B cell (primary cell): Measurements from ENCODE around the gene TPO.
"Not testable (repeated sequence)": the region's sequence is repeated elsewhere in the genome, so short reads cannot be mapped to it uniquely, and the experiment has no call there.

Source experiments
- CTCF ChIP-seq: fragments of 200-600 bp; IDR thresholded peaks from one replicate; pipeline ENCODE4 v1.8.0; 2022; ENCODE audit warnings: antibody characterized with exemption, mild to moderate bottlenecking
- EZH2 ChIP-seq: IDR thresholded peaks from 2 replicates; pipeline ENCODE4 v1.6.1; 2012; ENCODE audit warnings: borderline replicate concordance, low read depth, mild to moderate bottlenecking, moderate library complexity, low read length; ENCODE audit not compliant: insufficient read depth, poor library complexity, severe bottlenecking

GRCh38 chr2:1568345-1568668 is 155.0 kb downstream of the TPO start:
- TF ChIP-seq CTCF, EZH2: not testable (repeated sequence)
